CD4-positive, alpha-beta T cell treated with Interleukin-17A for 4 hours (primary cell): Measurements from ENCODE around the gene COX14.

Experiments
- DNase-seq: peaks from one replicate; pipeline ENCODE4 v3.0.0-alpha.2; 2020; ENCODE audit warnings: mixed read lengths

Gene COX14

DNA sequence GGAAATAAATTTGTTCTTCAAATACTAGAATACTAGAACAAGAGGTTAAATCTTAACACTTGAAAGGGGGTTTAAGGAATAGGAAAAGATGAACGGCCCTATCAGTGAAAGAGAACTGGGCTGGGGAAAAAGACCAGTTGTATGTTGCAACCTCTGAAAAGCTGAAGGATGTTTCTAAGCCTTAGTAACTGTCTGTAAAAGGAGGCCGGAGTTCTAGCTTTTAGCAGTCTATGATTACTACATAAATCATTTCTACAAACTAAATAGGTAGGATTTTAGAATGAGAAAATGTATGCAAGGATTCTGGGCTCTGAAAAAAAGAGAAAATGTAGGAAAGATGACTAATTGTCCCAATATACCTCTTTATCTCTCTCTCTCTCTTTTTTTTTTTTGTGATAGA is 50.2 kb downstream of the COX14 start:
- no peak for DNase-seq

- no peak for DNase-seq
These were observed 52.9 kb downstream of the COX14 start for GRCh38 chr12:50164963-50165362.

GRCh38 chr12:50166799-50167048 is 54.7 kb downstream of the COX14 start:
- no peak for DNase-seq

DNA sequence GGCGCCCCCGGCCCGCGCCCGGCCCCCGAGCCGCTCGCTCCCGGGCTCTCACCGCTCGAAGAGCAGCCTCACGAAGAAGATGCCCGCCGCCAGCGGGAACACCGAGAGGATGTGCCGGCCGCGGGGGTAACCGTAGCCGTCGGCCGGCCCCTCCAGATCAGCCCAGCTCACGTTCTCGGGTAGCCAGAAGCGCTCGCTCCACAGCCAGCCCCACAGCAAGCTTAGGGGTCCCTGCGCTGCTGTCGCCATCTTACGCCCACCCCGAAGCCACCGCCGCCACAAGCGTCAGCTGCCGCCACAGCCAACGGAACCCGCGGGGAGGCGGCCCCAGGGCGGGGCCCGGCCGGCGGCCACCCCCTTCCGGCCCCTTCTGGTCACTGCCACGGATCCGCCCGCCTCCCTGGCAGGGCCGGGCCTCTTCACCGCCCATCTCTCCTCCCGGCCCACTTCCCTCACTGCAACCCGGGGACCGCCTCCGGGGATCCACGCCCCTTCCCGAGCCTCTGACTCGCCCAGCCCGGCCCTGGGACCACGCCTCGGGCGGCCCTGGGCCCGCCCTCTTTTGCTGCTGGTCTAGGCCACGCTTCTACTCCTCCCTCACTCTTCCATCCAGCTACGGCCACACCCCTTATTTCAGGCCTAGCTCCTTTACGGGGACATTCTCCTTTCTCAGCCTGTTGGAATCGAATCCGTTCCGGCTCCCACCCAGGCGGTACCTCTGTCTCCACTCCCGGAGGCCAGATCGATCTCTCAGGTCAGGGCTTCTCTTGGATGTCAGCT is 55.2 kb downstream of the COX14 start, which contains the start of gene CERS5:
TSS of gene CERS5 (minus strand) at position 321 of the 780 bp plus-strand sequence. CDS start at position 249, 72 bp downstream.
- DNase-seq: peak; percentile 98
